CD8-positive, alpha-beta memory T cell (primary cell): ENCODE data around the gene LRRC3. TPM values are rescaled to one million over a fixed set of nuclear protein-coding genes. Genes with fewer than 3 reads are reported as not detected.

ENCODE experiments used
- CTCF ChIA-PET: fragments of 350-600 bp; sonication (Branson Sonifier 250); formaldehyde crosslinking; loops from one replicate; lab custom pipeline; 2021; ENCODE audit warnings: antibody characterized with exemption; lab: Charles Lee
- POLR2A ChIA-PET: fragments of 350-600 bp; sonication (Branson Sonifier 250); formaldehyde crosslinking; loops from one replicate; lab custom pipeline; 2021; ENCODE audit warnings: antibody characterized with exemption; lab: Charles Lee
- DNase-seq, 5 donors: peaks; one replicate each; pipeline versions ENCODE4 v3.0.0 to v3.0.0-alpha.2; 2020 to 2022; ENCODE audit warnings: mixed read lengths in 1 of 5
- H3K27ac ChIP-seq: one replicate; pipeline ENCODE4 v1.7.0; 2013; ENCODE audit warnings: low read depth, mild to moderate bottlenecking, low read length, moderate library complexity
- H3K27me3 ChIP-seq: 2 replicates; pipeline ENCODE4 v1.7.0; 2013; ENCODE audit warnings: low read length, mild to moderate bottlenecking; ENCODE audit not compliant: insufficient read depth, poor library complexity, severe bottlenecking
- H3K36me3 ChIP-seq: 2 replicates; pipeline ENCODE4 v1.7.0; 2013; ENCODE audit warnings: mild to moderate bottlenecking, low read length, moderate library complexity; ENCODE audit not compliant: insufficient read depth
- H3K4me1 ChIP-seq: 2 replicates; pipeline ENCODE4 v1.7.0; 2013; ENCODE audit warnings: mild to moderate bottlenecking, low read length, moderate library complexity; ENCODE audit not compliant: insufficient read depth
- H3K4me3 ChIP-seq: 2 replicates; pipeline ENCODE4 v1.7.0; 2013; ENCODE audit warnings: mild to moderate bottlenecking, low read length
- H3K9me3 ChIP-seq: 2 replicates; pipeline ENCODE4 v1.7.0; 2013; ENCODE audit warnings: mild to moderate bottlenecking, low read length
- H3K27ac Mint-ChIP-seq, 8 donors: one replicate each; pipeline ENCODE4 v1.8.0; 2020 to 2021; ENCODE audit warnings: mixed read lengths in 8 of 8, mild to moderate bottlenecking in 6 of 8, inconsistent platforms in 3 of 8, moderate library complexity in 3 of 8
- H3K27me3 Mint-ChIP-seq, 2 donors: one replicate each; pipeline ENCODE4 v1.8.0; 2020 to 2021; ENCODE audit warnings: mixed read lengths in 2 of 2, mild to moderate bottlenecking in 1 of 2, moderate library complexity in 1 of 2
- H3K36me3 Mint-ChIP-seq, 3 donors: one replicate each; pipeline ENCODE4 v1.8.0; 2020 to 2021; ENCODE audit warnings: mixed read lengths in 3 of 3, inconsistent platforms in 1 of 3, mild to moderate bottlenecking in 1 of 3
- H3K4me1 Mint-ChIP-seq, 3 donors: one replicate each; pipeline ENCODE4 v1.8.0; 2020 to 2021; ENCODE audit warnings: mixed read lengths in 3 of 3, inconsistent platforms in 1 of 3, mild to moderate bottlenecking in 1 of 3
- H3K4me3 Mint-ChIP-seq, 7 donors: one replicate each; pipeline ENCODE4 v1.8.0; 2020 to 2021; ENCODE audit warnings: mixed read lengths in 7 of 7, mild to moderate bottlenecking in 6 of 7, moderate library complexity in 4 of 7, inconsistent platforms in 2 of 7
- H3K9me3 Mint-ChIP-seq, 5 donors: one replicate each; pipeline ENCODE4 v1.8.0; 2020 to 2022; ENCODE audit warnings: mixed read lengths in 5 of 5, mild to moderate bottlenecking in 3 of 5, moderate library complexity in 2 of 5, inconsistent platforms in 1 of 5
- polyA plus RNA-seq: library from polyadenylated mRNA; unstranded; fragments of 300-500 nt; fragmentation: Illumina TruSeq; gene quantifications from one replicate; pipeline ENCODE4 v1.2.3, GENCODE V29; 2021
- total RNA-seq, 2 experiments: library from RNA; stranded (reverse); gene quantifications; one replicate each; pipeline ENCODE4 v1.2.3, GENCODE V29; 2021

The LRRC3 gene
- total and polyA plus RNA-seq, 3 experiments from 2014 or later: 0.17 to 0.90 (median 0.80) TPM

DNA sequence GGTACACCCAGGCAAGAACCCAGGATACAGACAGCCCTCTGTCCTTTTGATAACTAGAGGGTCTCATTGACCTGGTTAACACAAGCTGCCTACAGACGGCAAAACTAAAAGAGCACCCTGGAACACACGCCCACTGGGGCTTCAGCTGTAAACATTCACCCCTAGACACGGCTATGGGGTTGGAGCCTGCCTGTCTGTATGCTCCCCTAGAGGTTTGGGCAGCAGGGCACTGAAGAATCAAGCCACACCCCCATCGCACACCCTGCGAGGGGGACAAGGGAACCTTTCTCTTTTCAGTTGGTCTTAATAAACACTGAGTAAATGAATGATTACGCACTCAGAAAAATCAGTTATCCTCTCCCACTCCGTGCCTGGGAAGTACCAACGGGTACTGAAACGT lies 35.5 kb downstream of the LRRC3 start:
- Histone ChIP-seq H3K4me3 (no peak overlapping the region), H3K9me3 (no peaks in the 10 kb centered on the region), H3K36me3 (no peaks in the 10 kb centered on the region), H3K27ac (no peak overlapping the region), H3K27me3 (no peaks in the 10 kb centered on the region), H3K4me1 (peaks cover 7% of the 10 kb centered on the region)
- ChIA-PET CTCF (no interaction called here), POLR2A (no interaction called here)
- DNase-seq: no peak
- peaks cover 32 to 39% of the 10 kb centered on the region in 2 donors for H3K27me3 Mint-ChIP-seq
- peaks cover 0 to 7% (median 0%) of the 10 kb centered on the region in 3 donors for H3K36me3 Mint-ChIP-seq
- no peaks in the 10 kb centered on the region for H3K4me1 Mint-ChIP-seq
- no peak overlapping the region for H3K27ac Mint-ChIP-seq
- peaks cover 7 to 13% (median 10%) of the 10 kb centered on the region in 5 donors for H3K9me3 Mint-ChIP-seq
- H3K4me3 Mint-ChIP-seq: no peak overlapping the region

GRCh38 chr21:44492567-44493385 lies 37.5 kb downstream of the LRRC3 start:
- Histone ChIP-seq H3K36me3 (no peaks in the 10 kb centered on the region), H3K4me1 (no peaks in the 10 kb centered on the region), H3K9me3 (no peaks in the 10 kb centered on the region), H3K27me3 (no peaks in the 10 kb centered on the region), H3K4me3 (no peak overlapping the region), H3K27ac (no peak overlapping the region)
- ChIA-PET CTCF (no interaction called here), POLR2A (no interaction called here)
- H3K4me3 Mint-ChIP-seq: no peak overlapping the region
- DNase-seq: peak in 1 of 5 donors; percentile 4
- H3K4me1 Mint-ChIP-seq: no peaks in the 10 kb centered on the region
- H3K27ac Mint-ChIP-seq: no peak overlapping the region
- H3K9me3 Mint-ChIP-seq: peaks cover 7 to 13% (median 10%) of the 10 kb centered on the region in 5 donors
- peaks cover 0 to 7% (median 0%) of the 10 kb centered on the region in 3 donors for H3K36me3 Mint-ChIP-seq
- H3K27me3 Mint-ChIP-seq: peaks cover 37 to 44% of the 10 kb centered on the region in 2 donors

DNA sequence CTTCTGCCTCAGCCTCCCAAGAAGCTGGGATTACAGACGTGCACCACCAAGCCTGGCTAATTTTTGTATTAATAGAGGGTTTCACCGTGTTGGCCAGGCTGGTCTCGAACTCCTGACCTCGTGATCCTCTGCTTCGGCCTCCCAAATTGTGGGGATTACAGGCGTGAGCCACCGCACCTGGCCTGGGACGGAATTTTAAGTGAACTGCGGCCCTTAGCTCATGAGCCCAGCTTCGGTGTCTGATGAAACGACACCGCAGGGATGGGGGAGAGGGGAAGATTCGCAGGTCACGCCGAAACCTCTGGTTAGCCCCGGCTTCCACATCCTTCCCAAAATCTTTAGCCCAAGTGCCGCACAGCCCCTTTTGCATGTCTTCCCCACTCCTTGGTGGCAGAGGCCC lies 39.1 kb downstream of the LRRC3 start:
- H3K9me3 ChIP-seq: no peaks in the 10 kb centered on the region
- H3K4me1 ChIP-seq: no peaks in the 10 kb centered on the region
- no peak overlapping the region for H3K4me3 ChIP-seq
- H3K4me3 Mint-ChIP-seq: no peak overlapping the region
- peaks cover 7 to 13% (median 10%) of the 10 kb centered on the region in 5 donors for H3K9me3 Mint-ChIP-seq
- no peak overlapping the region for H3K27ac Mint-ChIP-seq
- H3K27me3 Mint-ChIP-seq: peaks cover 37 to 49% of the 10 kb centered on the region in 2 donors
- DNase-seq: peak in 1 of 5 donors; percentile 18
- POLR2A ChIA-PET: no interaction called here
- H3K36me3 Mint-ChIP-seq: peaks cover 0 to 7% (median 0%) of the 10 kb centered on the region in 3 donors
- CTCF ChIA-PET: interaction anchor here (1.1 to 1.9 kb wide), 3 partner anchors 9 to 22 kb away, joined by 4 to 6 read pairs (median 5); no protein-coding TSS in a partner anchor
- no peak overlapping the region for H3K27ac ChIP-seq
- H3K36me3 ChIP-seq: no peaks in the 10 kb centered on the region
- H3K27me3 ChIP-seq: peaks cover 9% of the 10 kb centered on the region
- H3K4me1 Mint-ChIP-seq: no peaks in the 10 kb centered on the region

DNA sequence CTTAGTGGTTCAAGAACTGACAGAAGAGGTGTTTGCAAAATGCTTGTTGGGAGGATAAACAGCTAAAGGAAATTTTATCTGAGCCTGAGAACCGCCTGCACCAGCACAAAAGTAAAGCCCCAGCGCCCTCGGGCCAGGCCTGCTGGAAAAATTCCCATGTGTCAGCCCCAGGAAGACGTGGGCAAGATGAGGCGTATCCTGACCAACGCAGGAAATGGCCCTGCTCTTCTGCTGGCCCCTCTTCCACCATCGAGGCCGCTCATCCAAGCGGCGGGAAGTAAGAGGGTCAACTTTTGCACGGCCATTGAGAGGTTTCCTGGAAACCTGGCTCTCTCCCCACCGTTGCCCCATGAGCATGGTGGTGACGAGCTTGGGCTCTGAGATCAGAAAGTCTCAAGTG lies 39.6 kb downstream of the LRRC3 start:
- POLR2A ChIA-PET: no interaction called here
- peaks cover 7 to 13% (median 10%) of the 10 kb centered on the region in 5 donors for H3K9me3 Mint-ChIP-seq

GRCh38 chr21:44495611-44496563 lies 40.6 kb downstream of the LRRC3 start:
- Histone ChIP-seq H3K36me3 (no peaks in the 10 kb centered on the region), H3K9me3 (no peaks in the 10 kb centered on the region), H3K27ac (no peak overlapping the region), H3K4me1 (no peaks in the 10 kb centered on the region), H3K4me3 (no peak overlapping the region), H3K27me3 (peaks cover 9% of the 10 kb centered on the region)
- Mint-ChIP-seq H3K36me3 (peaks cover 0 to 7% (median 0%) of the 10 kb centered on the region in 3 donors), H3K4me1 (no peaks in the 10 kb centered on the region), H3K27ac (no peak overlapping the region), H3K27me3 (peaks cover 36 to 44% of the 10 kb centered on the region in 2 donors), H3K9me3 (peaks cover 7 to 13% (median 10%) of the 10 kb centered on the region in 5 donors), H3K4me3 (no peak overlapping the region)
- ChIA-PET CTCF (interaction anchor here (1.0 to 1.9 kb wide), 2 partner anchors 10 to 246 kb away, joined by 3 to 6 read pairs; no protein-coding TSS in a partner anchor), POLR2A (no interaction called here)
- peak in 1 of 5 donors; percentile 18 for DNase-seq

More for the DNA sequence above, 39.6 kb downstream of the LRRC3 start:
- Histone ChIP-seq H3K27me3 (peaks cover 9% of the 10 kb centered on the region), H3K4me3 (no peak overlapping the region), H3K9me3 (no peaks in the 10 kb centered on the region), H3K4me1 (no peaks in the 10 kb centered on the region), H3K36me3 (no peaks in the 10 kb centered on the region), H3K27ac (no peak overlapping the region)
- peak in 1 of 5 donors; percentile 33 for DNase-seq
- Mint-ChIP-seq H3K27ac (no peak overlapping the region), H3K36me3 (peaks cover 0 to 7% (median 0%) of the 10 kb centered on the region in 3 donors), H3K27me3 (peaks cover 36 to 48% of the 10 kb centered on the region in 2 donors), H3K4me3 (no peak overlapping the region), H3K4me1 (no peaks in the 10 kb centered on the region)
- CTCF ChIA-PET: interaction anchor here (1.6 to 1.9 kb wide), 2 partner anchors 9 to 23 kb away, joined by 4 to 6 read pairs; no protein-coding TSS in a partner anchor

DNA sequence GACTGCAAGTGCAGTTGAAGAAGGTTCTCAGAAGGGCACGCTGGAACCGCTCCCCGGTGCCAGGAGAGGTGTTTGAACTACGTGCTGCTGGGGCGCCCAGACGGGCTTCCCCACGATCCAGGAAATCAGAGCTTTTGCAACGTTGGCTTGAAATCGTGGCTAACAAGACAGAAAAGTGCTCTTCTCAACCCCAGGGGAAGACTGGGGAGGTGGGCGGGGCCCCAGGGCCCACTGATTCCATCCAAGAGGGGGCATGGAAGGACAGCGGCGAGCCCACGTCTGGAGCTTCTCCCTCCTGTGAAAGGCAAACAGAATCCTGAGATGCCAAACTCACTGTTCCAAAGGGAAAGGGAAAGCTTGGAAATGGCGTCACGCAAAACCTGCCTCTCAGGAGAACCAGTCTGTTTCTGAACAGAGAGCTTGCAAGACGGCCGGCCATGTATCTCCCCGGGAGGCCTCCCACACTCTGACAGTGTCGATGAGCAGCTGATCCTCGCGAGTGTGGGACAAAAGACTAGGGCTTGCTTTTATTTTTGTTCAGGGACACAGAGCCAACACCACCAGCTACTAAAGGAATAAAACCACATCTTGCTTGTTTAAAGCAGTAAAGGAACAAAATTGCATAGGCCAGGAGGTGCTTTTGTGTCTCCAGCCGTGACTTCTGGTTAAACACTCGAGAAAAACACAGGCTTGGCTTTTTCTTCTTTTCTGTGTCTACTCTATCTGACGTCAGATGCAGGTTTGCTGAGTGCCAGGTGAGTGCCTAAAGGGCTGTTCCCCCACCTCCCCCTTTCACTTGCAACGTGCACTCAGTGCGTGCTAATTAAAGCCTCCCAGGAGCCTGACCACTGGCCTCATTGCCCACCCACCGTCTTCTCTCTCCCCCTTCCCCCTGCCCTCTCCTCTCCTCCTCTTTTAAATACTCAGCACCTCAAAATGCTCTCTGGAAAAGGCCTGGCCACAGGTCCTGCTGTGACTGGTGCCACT lies 41.5 kb downstream of the LRRC3 start:
- H3K36me3 ChIP-seq: no peaks in the 10 kb centered on the region
- H3K9me3 Mint-ChIP-seq: peaks cover 7 to 13% (median 10%) of the 10 kb centered on the region in 5 donors
- no peaks in the 10 kb centered on the region for H3K4me1 Mint-ChIP-seq
- no peak overlapping the region for H3K4me3 Mint-ChIP-seq
- ChIA-PET CTCF (interaction anchor here (1.0 to 1.4 kb wide), 2 partner anchors 14 to 245 kb away, joined by 3 to 4 read pairs; no protein-coding TSS in a partner anchor), POLR2A (no interaction called here)
- no peaks in the 10 kb centered on the region for H3K4me1 ChIP-seq
- H3K27ac Mint-ChIP-seq: peak overlapping the region in 1 of 8 donors; percentile 61
- DNase-seq: no peak
- H3K4me3 ChIP-seq: no peak overlapping the region
- H3K27ac ChIP-seq: no peak overlapping the region
- H3K9me3 ChIP-seq: no peaks in the 10 kb centered on the region
- H3K27me3 Mint-ChIP-seq: peaks cover 35 to 42% of the 10 kb centered on the region in 2 donors
- peaks cover 0 to 7% (median 0%) of the 10 kb centered on the region in 3 donors for H3K36me3 Mint-ChIP-seq
- H3K27me3 ChIP-seq: peaks cover 9% of the 10 kb centered on the region

DNA sequence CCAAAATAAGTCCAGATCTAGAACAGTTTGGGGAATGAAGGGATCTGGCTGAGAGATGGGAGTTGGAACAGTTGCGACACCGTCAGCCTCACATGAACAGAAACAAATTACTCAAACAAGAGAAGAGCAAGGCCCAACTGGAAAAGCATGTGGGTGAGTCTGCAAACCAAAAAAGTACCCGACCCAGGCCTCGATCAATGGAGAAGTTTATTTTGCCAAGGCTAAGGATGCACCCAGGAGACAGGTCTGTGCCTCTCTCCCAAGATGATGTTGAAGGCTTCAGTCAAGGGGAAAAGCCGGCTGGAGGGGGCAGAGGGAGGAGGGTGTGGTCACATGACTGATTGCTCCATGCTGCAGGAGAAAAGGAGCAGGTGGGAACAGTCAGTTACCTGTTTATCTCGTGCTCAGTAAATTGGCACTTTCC lies 42.4 kb downstream of the LRRC3 start:
- H3K27ac ChIP-seq: no peak overlapping the region
- Mint-ChIP-seq H3K36me3 (peaks cover 0 to 4% (median 0%) of the 10 kb centered on the region in 3 donors), H3K27me3 (peaks cover 26 to 36% of the 10 kb centered on the region in 2 donors), H3K9me3 (peaks cover 3 to 8% (median 6%) of the 10 kb centered on the region in 5 donors), H3K27ac (no peak overlapping the region), H3K4me3 (no peak overlapping the region), H3K4me1 (peaks cover 0 to 3% (median 0%) of the 10 kb centered on the region in 3 donors)
- H3K27me3 ChIP-seq: peaks cover 9% of the 10 kb centered on the region
- no peak overlapping the region for H3K4me3 ChIP-seq
- no peaks in the 10 kb centered on the region for H3K4me1 ChIP-seq
- ChIA-PET CTCF (interaction anchor here (1.4 kb wide), 1 partner anchor 13 kb away, joined by 4 read pairs; no protein-coding TSS in a partner anchor), POLR2A (no interaction called here)
- no peaks in the 10 kb centered on the region for H3K36me3 ChIP-seq
- no peaks in the 10 kb centered on the region for H3K9me3 ChIP-seq
- DNase-seq: no peak
